GM12878 (cell line): ENCODE data around the gene TFDP1. TPM values are rescaled to one million over a fixed set of nuclear protein-coding genes. Genes with fewer than 3 reads are reported as not detected.

ENCODE experiments used
- ATAC-seq: fragments of 200-7000 bp; cut with Tn5 transposase; 3 replicates; pipeline ENCODE4 v1.9.1; 2020; ENCODE audit warnings: mild to moderate bottlenecking, moderate library complexity
- BruUV-seq: library from RNA; stranded (reverse); fragments of 400-500 nt; replicated peaks from 2 replicates; lab custom pipeline; 2021; lab: Mats Ljungman, UMichigan
- CTCF ChIA-PET: fragments of 300-600 bp; sonication (Branson Sonifier 250); formaldehyde crosslinking; extraction: SDS; loops from one replicate; lab custom pipeline; 2021; ENCODE audit warnings: inconsistent platforms; lab: Yijun Ruan, JAX
- POLR2A ChIA-PET: fragments of 350-600 bp; formaldehyde crosslinking; extraction: SDS; loops from one replicate; lab custom pipeline; 2021; ENCODE audit warnings: inconsistent platforms; lab: Charles Lee
- RAD21 ChIA-PET: fragments of 300-600 bp; sonication (Branson Sonifier 250); formaldehyde crosslinking; loops from one replicate; lab custom pipeline; 2023; ENCODE audit warnings: antibody characterized with exemption; ENCODE audit not compliant: unreplicated experiment; lab: Charles Lee
- SMC1A ChIA-PET: fragments of 300-600 bp; sonication (Branson Sonifier 250); formaldehyde crosslinking; loops from one replicate; lab custom pipeline; 2023; ENCODE audit not compliant: unreplicated experiment, uncharacterized antibody; lab: Charles Lee
- DNase-seq: peaks from one replicate; pipeline ENCODE4 v3.0.0-alpha.2; 2011; ENCODE audit warnings: low read depth, low spot score
- FAIRE-seq: peaks from 3 replicates; lab custom pipeline; 2011; peaks lifted over from hg19 to GRCh38; lab: Jason Lieb, UNC
- H2AFZ ChIP-seq: 2 replicates; pipeline ENCODE4 v1.6.0; 2011; ENCODE audit warnings: low read depth, low read length, control low read depth; ENCODE audit not compliant: control insufficient read depth
- H3K27ac ChIP-seq: 2 replicates; pipeline ENCODE4 v1.5.1; 2011; ENCODE audit warnings: control low read depth; ENCODE audit not compliant: control insufficient read depth, insufficient read depth
- H3K27me3 ChIP-seq, 2 experiments: replicated peaks in 1 of 2; 2 replicates each; pipeline versions ENCODE4 v1.6.0 to v1.6.1; 2011; ENCODE audit warnings: low read length in 1 of 2; ENCODE audit not compliant: control insufficient read depth in 2 of 2, insufficient read depth in 2 of 2
- H3K36me3 ChIP-seq, 2 experiments: 2 replicates each; pipeline ENCODE4 v1.5.1; 2011; ENCODE audit warnings: low read length in 1 of 2; ENCODE audit not compliant: control insufficient read depth in 2 of 2, insufficient read depth in 2 of 2
- H3K4me1 ChIP-seq: 2 replicates; pipeline ENCODE4 v1.6.1; 2011; ENCODE audit warnings: mild to moderate bottlenecking, low read length, moderate library complexity, mixed read lengths; ENCODE audit not compliant: control insufficient read depth, insufficient read depth
- H3K4me2 ChIP-seq: 2 replicates; pipeline ENCODE4 v1.6.0; 2011; ENCODE audit warnings: control low read depth; ENCODE audit not compliant: control insufficient read depth, insufficient read depth
- H3K4me3 ChIP-seq: fragments of 200-600 bp; sonication (generic); 2 replicates; pipeline ENCODE4 v1.5.1; 2016
- H3K79me2 ChIP-seq: 2 replicates; pipeline ENCODE4 v1.6.0; 2011; ENCODE audit warnings: low read length; ENCODE audit not compliant: control insufficient read depth, insufficient read depth
- H3K9ac ChIP-seq: 2 replicates; pipeline ENCODE4 v1.8.0; 2011; ENCODE audit warnings: low read length, control low read depth, mixed read lengths; ENCODE audit not compliant: control insufficient read depth, insufficient read depth
- H3K9me3 ChIP-seq: replicated peaks from 3 replicates; pipeline ENCODE4 v1.5.1; 2011; ENCODE audit warnings: mild to moderate bottlenecking, low read length; ENCODE audit not compliant: control insufficient read depth, insufficient read depth
- H4K20me1 ChIP-seq: 2 replicates; pipeline ENCODE4 v1.6.0; 2011; ENCODE audit not compliant: control insufficient read depth, insufficient read depth
- CBFB ChIP-seq: IDR thresholded peaks from 2 replicates; pipeline ENCODE4 v1.6.1; 2016; ENCODE audit warnings: antibody characterized with exemption, low read depth
- EGR1 ChIP-seq, 2 experiments: IDR thresholded peaks; 1 replicate in 1 of 2; 2 replicates in 1 of 2; pipeline ENCODE4 v1.6.1; 2011 to 2012; ENCODE audit warnings: low read depth in 2 of 2, low read length in 2 of 2, borderline replicate concordance in 1 of 2, mild to moderate bottlenecking in 1 of 2, moderate library complexity in 1 of 2
- IRF5 ChIP-seq: fragments of 450-650 bp; IDR thresholded peaks from 2 replicates; pipeline ENCODE4 v1.6.1; 2017; ENCODE audit warnings: borderline replicate concordance
- PAX5 ChIP-seq: IDR thresholded peaks from 2 replicates; pipeline ENCODE4 v1.6.1; 2011; ENCODE audit warnings: low read depth, low read length, borderline replicate concordance
- RUNX3 ChIP-seq: IDR thresholded peaks from 2 replicates; pipeline ENCODE4 v1.6.1; 2012; ENCODE audit warnings: low read length, inconsistent platforms
- SP1 ChIP-seq: IDR thresholded peaks from one replicate; pipeline ENCODE4 v1.6.1; 2011; ENCODE audit warnings: low read depth, low read length
- SUPT20H ChIP-seq: IDR thresholded peaks from 2 replicates; pipeline ENCODE4 v1.6.1; 2011; ENCODE audit warnings: low read depth, mild to moderate bottlenecking, low read length, moderate library complexity, borderline replicate concordance; ENCODE audit not compliant: control insufficient read depth
- SUZ12 ChIP-seq: fragments of 200-600 bp; sonication (generic); IDR thresholded peaks from one replicate; pipeline ENCODE4 v1.6.1; 2018; ENCODE audit warnings: antibody characterized with exemption, mild to moderate bottlenecking; ENCODE audit not compliant: unreplicated experiment
- YBX1 ChIP-seq: fragments of 450-650 bp; IDR thresholded peaks from 2 replicates; pipeline ENCODE4 v1.6.1; 2016; ENCODE audit warnings: antibody characterized with exemption
- ZBED1 ChIP-seq: IDR thresholded peaks from 2 replicates; pipeline ENCODE4 v1.6.1; 2016; ENCODE audit warnings: borderline replicate concordance
- ZNF622 ChIP-seq: fragments of 450-650 bp; IDR thresholded peaks from 2 replicates; pipeline ENCODE4 v1.6.1; 2017; ENCODE audit warnings: mild to moderate bottlenecking, inconsistent platforms
- WGBS: methylation state at CpG from one replicate; pipeline ENCODE4 v1.1.6; 2016; ENCODE audit warnings: low lambda C conversion rate; ENCODE audit not compliant: insufficient replicate concordance, insufficient coverage; ENCODE audit errors: missing lambda C conversion rate; 5-methylcytosine and 5-hydroxymethylcytosine counted together
- in situ Hi-C: fragments of 300-500 bp; cut with MboI; formaldehyde crosslinking; loops from 9 replicates; pipeline ENCODE4 v1.14.3; 2018; ENCODE audit warnings: mixed read lengths
- intact Hi-C: fragments of 100-400 bp; cut with micrococcal nuclease; formaldehyde crosslinking; loops from one replicate; pipeline ENCODE4 v1.14.2; 2022; ENCODE audit not compliant: unreplicated experiment
- polyA plus RNA-seq, 11 experiments: library from polyadenylated mRNA; depleted of rRNA in 4 of 11; unstranded in 6 of 11; stranded (reverse) in 5 of 11; fragments of >200 nt; fragmentation: Nextera tagmentation in 4 of 11; fragmentation: Illumina TruSeq in 1 of 11; extraction: Ambion mirVana in 4 of 11; extraction: Trizol in 1 of 11; gene quantifications; 1 replicate in 1 of 11; 2 replicates in 10 of 11; pipeline versions ENCODE4 v1.2.1 to v1.2.3, GENCODE V29; 2011 to 2016; ENCODE audit warnings: inconsistent platforms in 2 of 11, missing spikeins in 2 of 11, low read depth in 1 of 11
- total RNA-seq, 4 experiments: library from RNA; depleted of rRNA in 3 of 4; stranded (reverse); fragments of >200 nt in 3 of 4; fragmentation: Illumina TruSeq in 1 of 4; extraction: Trizol in 1 of 4; gene quantifications; 2 replicates each; pipeline versions ENCODE4 v1.2.1 to v1.2.3, GENCODE V29; 2013 to 2021
- TF ChIP-seq, protein P1 (sequence below): fragments of 450-650 bp; IDR thresholded peaks from 2 replicates; pipeline ENCODE4 v1.6.1; 2016; ENCODE audit warnings: mild to moderate bottlenecking
- TF ChIP-seq, protein P2 (sequence below): IDR thresholded peaks from 2 replicates; pipeline ENCODE4 v1.6.1; 2012; ENCODE audit warnings: low read depth, low read length, improper control_type of control experiment
- TF ChIP-seq, protein P3 (sequence below): fragments of 450-650 bp; IDR thresholded peaks from 2 replicates; pipeline ENCODE4 v1.6.1; 2017; ENCODE audit warnings: antibody characterized with exemption, mild to moderate bottlenecking, moderate library complexity
- TF ChIP-seq, protein P4 (sequence below): fragments of 450-650 bp; IDR thresholded peaks from 2 replicates; pipeline ENCODE4 v1.6.1; 2016; ENCODE audit warnings: mild to moderate bottlenecking

Gene TFDP1
- total and polyA plus RNA-seq, 10 of the 15 experiments (the other 5 are each of a cell fraction or from before 2014, with no cell fraction given) = 37.7 to 254 (median 119) TPM

DNA sequence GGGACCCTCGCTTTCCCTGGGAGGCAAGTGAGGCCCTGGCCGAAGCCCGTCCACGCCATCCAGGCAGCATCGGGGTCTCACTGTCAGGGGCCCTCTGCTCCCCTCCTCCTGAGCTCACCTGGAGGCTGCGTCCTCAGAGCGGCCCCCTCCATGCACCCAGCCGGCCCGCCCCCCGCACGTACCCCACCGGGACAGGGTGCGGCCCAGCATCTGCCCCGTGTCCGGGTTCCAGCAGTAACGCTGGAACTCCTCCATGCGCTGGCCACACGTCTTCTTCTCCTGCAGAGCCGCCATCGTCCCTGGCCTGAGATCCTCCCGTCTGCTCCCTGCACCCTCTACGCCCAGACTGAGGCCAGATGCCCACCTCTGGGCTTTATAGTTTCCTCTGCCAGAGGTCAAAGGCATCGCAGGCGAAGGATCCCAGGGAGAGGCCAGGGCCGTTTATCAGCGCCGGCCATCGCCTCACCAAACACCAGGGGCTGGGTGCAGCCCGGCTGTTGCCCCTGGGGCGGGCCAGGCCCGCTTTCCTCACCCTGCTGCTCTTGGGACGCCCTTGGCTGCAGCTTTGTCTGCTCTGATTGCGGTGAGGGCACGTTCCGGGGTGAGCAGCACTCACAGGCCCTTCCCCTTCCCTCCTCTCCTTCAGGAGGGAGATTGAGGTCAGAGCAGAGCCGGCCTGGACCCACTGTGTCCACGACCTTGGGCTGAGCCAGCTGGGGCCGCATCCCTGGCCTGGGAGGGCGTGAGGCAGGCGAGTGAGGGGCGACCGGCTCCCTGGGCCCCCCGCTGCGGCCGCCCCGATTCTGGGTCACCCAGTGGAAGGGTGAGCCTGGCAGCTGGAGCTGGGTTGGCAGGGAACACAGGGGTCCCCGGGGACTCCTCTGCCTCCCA lies 73.5 kb downstream of the TFDP1 start, which contains the start of gene ATP4B:
TSS of gene ATP4B (minus strand) at position 348 of the 891 bp plus-strand sequence. CDS start at position 294, 54 bp downstream.
- H3K36me3 ChIP-seq = no peaks in the 10 kb centered on the region
- no peak within 1 kb of the TSS for H2AFZ ChIP-seq
- SMC1A ChIA-PET = no interaction called here
- H3K27me3 ChIP-seq = no peaks in the 10 kb centered on the region
- no peak for TF ChIP-seq SUZ12
- TF ChIP-seq PAX5 = no peak
- TF ChIP-seq, protein P1, sequence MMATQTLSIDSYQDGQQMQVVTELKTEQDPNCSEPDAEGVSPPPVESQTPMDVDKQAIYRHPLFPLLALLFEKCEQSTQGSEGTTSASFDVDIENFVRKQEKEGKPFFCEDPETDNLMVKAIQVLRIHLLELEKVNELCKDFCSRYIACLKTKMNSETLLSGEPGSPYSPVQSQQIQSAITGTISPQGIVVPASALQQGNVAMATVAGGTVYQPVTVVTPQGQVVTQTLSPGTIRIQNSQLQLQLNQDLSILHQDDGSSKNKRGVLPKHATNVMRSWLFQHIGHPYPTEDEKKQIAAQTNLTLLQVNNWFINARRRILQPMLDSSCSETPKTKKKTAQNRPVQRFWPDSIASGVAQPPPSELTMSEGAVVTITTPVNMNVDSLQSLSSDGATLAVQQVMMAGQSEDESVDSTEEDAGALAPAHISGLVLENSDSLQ = no peak
- no peak for TF ChIP-seq RUNX3
- TF ChIP-seq, protein P2, sequence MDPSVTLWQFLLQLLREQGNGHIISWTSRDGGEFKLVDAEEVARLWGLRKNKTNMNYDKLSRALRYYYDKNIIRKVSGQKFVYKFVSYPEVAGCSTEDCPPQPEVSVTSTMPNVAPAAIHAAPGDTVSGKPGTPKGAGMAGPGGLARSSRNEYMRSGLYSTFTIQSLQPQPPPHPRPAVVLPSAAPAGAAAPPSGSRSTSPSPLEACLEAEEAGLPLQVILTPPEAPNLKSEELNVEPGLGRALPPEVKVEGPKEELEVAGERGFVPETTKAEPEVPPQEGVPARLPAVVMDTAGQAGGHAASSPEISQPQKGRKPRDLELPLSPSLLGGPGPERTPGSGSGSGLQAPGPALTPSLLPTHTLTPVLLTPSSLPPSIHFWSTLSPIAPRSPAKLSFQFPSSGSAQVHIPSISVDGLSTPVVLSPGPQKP = no peak
- TF ChIP-seq SP1 = no peak
- TF ChIP-seq ZNF622 = no peak
- no peak for TF ChIP-seq YBX1
- TF ChIP-seq ZBED1 = no peak
- TF ChIP-seq, protein P3, sequence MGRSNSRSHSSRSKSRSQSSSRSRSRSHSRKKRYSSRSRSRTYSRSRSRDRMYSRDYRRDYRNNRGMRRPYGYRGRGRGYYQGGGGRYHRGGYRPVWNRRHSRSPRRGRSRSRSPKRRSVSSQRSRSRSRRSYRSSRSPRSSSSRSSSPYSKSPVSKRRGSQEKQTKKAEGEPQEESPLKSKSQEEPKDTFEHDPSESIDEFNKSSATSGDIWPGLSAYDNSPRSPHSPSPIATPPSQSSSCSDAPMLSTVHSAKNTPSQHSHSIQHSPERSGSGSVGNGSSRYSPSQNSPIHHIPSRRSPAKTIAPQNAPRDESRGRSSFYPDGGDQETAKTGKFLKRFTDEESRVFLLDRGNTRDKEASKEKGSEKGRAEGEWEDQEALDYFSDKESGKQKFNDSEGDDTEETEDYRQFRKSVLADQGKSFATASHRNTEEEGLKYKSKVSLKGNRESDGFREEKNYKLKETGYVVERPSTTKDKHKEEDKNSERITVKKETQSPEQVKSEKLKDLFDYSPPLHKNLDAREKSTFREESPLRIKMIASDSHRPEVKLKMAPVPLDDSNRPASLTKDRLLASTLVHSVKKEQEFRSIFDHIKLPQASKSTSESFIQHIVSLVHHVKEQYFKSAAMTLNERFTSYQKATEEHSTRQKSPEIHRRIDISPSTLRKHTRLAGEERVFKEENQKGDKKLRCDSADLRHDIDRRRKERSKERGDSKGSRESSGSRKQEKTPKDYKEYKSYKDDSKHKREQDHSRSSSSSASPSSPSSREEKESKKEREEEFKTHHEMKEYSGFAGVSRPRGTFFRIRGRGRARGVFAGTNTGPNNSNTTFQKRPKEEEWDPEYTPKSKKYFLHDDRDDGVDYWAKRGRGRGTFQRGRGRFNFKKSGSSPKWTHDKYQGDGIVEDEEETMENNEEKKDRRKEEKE = no peak
- no peak for TF ChIP-seq CBFB
- TF ChIP-seq, protein P4, sequence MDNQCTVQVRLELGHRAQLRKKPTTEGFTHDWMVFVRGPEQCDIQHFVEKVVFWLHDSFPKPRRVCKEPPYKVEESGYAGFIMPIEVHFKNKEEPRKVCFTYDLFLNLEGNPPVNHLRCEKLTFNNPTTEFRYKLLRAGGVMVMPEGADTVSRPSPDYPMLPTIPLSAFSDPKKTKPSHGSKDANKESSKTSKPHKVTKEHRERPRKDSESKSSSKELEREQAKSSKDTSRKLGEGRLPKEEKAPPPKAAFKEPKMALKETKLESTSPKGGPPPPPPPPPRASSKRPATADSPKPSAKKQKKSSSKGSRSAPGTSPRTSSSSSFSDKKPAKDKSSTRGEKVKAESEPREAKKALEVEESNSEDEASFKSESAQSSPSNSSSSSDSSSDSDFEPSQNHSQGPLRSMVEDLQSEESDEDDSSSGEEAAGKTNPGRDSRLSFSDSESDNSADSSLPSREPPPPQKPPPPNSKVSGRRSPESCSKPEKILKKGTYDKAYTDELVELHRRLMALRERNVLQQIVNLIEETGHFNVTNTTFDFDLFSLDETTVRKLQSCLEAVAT = no peak
- TF ChIP-seq SUPT20H = no peak
- no peak for TF ChIP-seq IRF5
- TF ChIP-seq EGR1 (IDR thresholded peaks at IDR 0.05; ENCODE audit: borderline replicate concordance in 1 of 2, low read depth in 2 of 2, low read length in 2 of 2) = no peak
- TF ChIP-seq, all 136 proteins: peak for 0
- H3K27ac ChIP-seq = no peak within 1 kb of the TSS
- no peak for ATAC-seq
- no TSS peak for BruUV-seq
- H3K4me2 ChIP-seq = no peak within 1 kb of the TSS
- FAIRE-seq = no peak
- ChIA-PET RAD21 (no interaction called here), POLR2A (no interaction called here), CTCF (no interaction called here)
- H3K9ac ChIP-seq = no peak within 1 kb of the TSS
- no peaks in the 10 kb centered on the region for H4K20me1 ChIP-seq
- 64% methylated on average over 44 of the region's 47 CpGs for WGBS
- H3K9me3 ChIP-seq = no peaks in the 10 kb centered on the region
- DNase-seq = no peak
- no peak within 1 kb of the TSS for H3K4me3 ChIP-seq
- no peaks in the 10 kb centered on the region for H3K79me2 ChIP-seq
- intact Hi-C loops = no loop called here
- no peaks in the 10 kb centered on the region for H3K4me1 ChIP-seq
- in situ Hi-C loops = no loop called here
